GM15510 (cell line): ENCODE results near the gene CYLD.

Experiments used
- POLR2A ChIP-seq: IDR thresholded peaks from 3 replicates; pipeline ENCODE4 v1.6.1; 2011; ENCODE audit warnings: borderline replicate concordance; ENCODE audit not compliant: insufficient read length; ENCODE audit errors: extremely low read depth

Gene CYLD

GRCh38 chr16:50719401-50720337, 22.2 kb upstream of the CYLD start:
- no peak for TF ChIP-seq POLR2A

DNA sequence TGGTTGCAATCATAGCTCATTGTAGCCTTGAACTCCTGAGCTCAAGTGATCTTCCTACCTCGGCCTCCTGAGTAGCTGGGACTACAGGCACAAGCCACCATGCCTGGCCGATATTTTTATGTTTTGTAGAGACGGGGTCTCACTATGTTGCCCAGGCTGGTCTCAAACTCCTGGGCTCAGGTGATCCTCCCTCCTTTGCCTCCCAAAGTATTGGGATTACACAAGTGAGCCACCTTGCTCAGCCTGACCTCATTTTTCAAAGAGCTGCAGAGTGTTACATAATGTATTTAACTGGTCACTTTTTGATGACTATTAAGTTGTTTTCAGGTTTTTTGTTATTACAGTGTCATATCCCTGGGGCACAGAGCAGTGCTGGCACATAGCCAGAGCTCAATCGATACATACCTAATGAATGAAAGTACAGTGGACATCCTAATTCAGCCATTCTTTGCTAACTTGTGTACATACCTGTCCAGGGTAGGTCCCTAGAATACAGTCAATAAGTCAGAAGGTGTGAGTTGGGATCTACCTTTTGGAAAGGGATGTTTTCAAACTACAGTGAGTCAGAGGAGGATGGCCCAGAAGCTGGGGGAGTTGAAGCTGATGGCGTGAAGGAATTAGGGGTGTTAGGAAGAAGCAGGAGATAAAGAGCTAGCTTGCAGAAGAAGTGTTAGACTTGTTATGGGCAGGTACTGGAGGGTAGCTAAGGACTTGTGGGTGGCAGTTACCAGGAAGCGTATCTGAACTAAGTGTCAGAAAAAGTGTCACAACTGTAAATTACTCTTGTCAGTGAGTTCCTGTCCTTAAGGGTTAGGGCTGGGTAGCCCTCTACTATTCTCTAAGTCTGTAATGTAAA, 20.1 kb upstream of the CYLD start:
- TF ChIP-seq POLR2A = no peak

GRCh38 chr16:50722405-50722737, 19.5 kb upstream of the CYLD start:
- no peak for TF ChIP-seq POLR2A

- TF ChIP-seq POLR2A = no peak
Measured at GRCh38 chr16:50722960-50723359, 18.9 kb upstream of the CYLD start.

DNA sequence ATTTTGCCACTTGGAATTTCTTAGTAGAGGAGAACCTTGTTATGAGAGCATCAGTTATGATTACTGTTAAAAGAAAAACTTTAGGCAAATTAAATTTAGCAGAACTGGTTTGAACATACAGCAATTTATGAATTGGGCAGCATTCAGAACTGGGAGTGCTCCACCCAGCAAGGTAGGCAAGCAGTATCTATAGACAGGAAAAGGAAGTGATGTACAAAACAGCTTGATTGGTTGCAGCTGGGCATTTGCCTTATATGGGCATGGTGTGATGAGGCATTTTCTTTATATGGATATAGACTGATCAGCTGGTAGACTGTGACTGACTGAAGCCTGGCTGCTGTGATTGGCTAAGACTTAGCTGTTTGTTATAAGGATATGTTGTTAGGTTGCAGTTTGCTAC, 17.6 kb upstream of the CYLD start:
- no peak for TF ChIP-seq POLR2A

GRCh38 chr16:50731130-50731988, 10.5 kb upstream of the CYLD start:
- no peak for TF ChIP-seq POLR2A

GRCh38 chr16:50731989-50732832, 9.7 kb upstream of the CYLD start:
- TF ChIP-seq POLR2A = no peak

- no peak for TF ChIP-seq POLR2A
Measured at GRCh38 chr16:50733468-50733867, 8.4 kb upstream of the CYLD start.

DNA sequence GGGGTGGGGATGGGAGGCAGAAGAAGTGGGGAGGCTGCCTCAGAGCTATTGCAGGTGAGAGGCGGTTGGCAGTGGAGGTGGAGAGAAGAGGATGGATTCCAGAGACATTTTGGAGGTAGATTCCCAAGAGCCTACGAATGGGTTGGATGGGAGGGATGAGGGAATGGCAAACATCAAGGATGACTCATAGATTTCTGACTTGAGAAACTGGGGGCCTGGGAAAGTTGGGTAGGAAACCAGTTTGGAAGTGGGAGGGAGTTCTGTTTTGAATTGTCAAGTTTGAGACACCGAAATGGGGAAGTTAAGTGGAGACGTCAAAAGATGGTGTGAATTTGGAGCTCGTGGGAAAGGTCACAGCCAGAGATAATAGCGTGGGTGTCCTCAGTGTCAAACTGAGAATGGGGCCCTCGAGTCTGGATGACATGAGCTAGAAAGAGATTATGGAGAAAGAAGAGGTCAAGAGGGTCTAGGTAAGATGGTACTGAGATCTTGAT, 6.2 kb upstream of the CYLD start:
- TF ChIP-seq POLR2A = no peak

DNA sequence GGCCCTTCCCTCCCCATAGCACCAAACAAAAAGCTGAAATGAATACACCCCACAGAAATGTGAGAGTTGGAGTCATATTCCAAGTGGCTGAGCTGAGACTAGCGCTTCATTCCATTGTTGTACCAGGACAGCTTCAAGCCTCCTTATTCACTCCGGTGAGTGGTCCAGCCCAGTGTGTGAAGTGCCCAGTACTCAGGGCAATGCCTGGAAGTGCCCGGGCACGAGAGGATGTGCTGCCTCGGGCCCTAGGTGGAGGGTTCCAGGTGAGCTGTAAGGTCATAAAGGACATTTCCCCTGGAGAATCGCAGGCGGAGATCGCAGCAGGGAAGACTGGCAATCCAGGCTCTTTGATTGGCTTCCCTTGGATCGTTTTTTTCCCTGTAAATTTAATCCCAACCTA, 5.4 kb upstream of the CYLD start:
- TF ChIP-seq POLR2A = no peak

- no peak for TF ChIP-seq POLR2A
Measured at GRCh38 chr16:50737420-50737959, 4.4 kb upstream of the CYLD start.

GRCh38 chr16:50739031-50739430, 2.9 kb upstream of the CYLD start:
- no peak for TF ChIP-seq POLR2A

- TF ChIP-seq POLR2A = no peak
Measured at GRCh38 chr16:50740736-50741135, 1.1 kb upstream of the CYLD start.
